GM12891 (cell line): ENCODE data around the gene LIMS2.

Experiments
- DNase-seq: peaks from one replicate; pipeline ENCODE4 v3.0.0; 2011; ENCODE audit warnings: low spot score; ENCODE audit not compliant: insufficient read length
- FAIRE-seq: peaks from 2 replicates; lab custom pipeline; 2011; peaks lifted over from hg19 to GRCh38; lab: Jason Lieb, UNC
- PAX5 ChIP-seq: IDR thresholded peaks from 2 replicates; pipeline ENCODE4 v1.6.1; 2011; ENCODE audit warnings: low read length, moderate library complexity, mild to moderate bottlenecking; ENCODE audit not compliant: insufficient read depth, severe bottlenecking
- POLR2A ChIP-seq: IDR thresholded peaks from 2 replicates; pipeline ENCODE4 v1.6.1; 2011; ENCODE audit warnings: low read depth, low read length, control low read depth
- POLR2AphosphoS5 ChIP-seq: IDR thresholded peaks from 2 replicates; pipeline ENCODE4 v1.6.1; 2011; ENCODE audit warnings: low read depth, low read length, control low read depth
- POU2F2 ChIP-seq: IDR thresholded peaks from 2 replicates; pipeline ENCODE4 v1.6.1; 2011; ENCODE audit warnings: low read depth, mild to moderate bottlenecking, control low read depth, low read length, moderate library complexity
- SPI1 ChIP-seq: IDR thresholded peaks from 2 replicates; pipeline ENCODE4 v1.6.1; 2011; ENCODE audit warnings: low read depth, low read length, control low read depth
- TAF1 ChIP-seq: IDR thresholded peaks from 2 replicates; pipeline ENCODE4 v1.6.1; 2011; ENCODE audit warnings: low read depth, low read length, control low read depth

LIMS2 gene

GRCh38 chr2:127624756-127625571 lies 50.4 kb downstream of the LIMS2 start:
- TF ChIP-seq POLR2AphosphoS5 (no peak), POU2F2 (no peak), PAX5 (no peak), SPI1 (no peak), TAF1 (no peak), POLR2A (no peak)
- no peak for DNase-seq
- FAIRE-seq, result no peak

GRCh38 chr2:127624320-127624755 lies 51.0 kb downstream of the LIMS2 start:
- TF ChIP-seq PAX5, result no peak
- no peak for TF ChIP-seq POLR2A
- TF ChIP-seq TAF1, result no peak
- TF ChIP-seq POU2F2, result no peak
- TF ChIP-seq POLR2AphosphoS5, result no peak
- TF ChIP-seq SPI1, result no peak
- FAIRE-seq (no peak), DNase-seq (no peak)

- no peak for DNase-seq
- TF ChIP-seq POLR2AphosphoS5, result no peak
- TF ChIP-seq SPI1, result no peak
- no peak for TF ChIP-seq PAX5
- no peak for TF ChIP-seq POU2F2
- TF ChIP-seq POLR2A, result no peak
- no peak for TF ChIP-seq TAF1
- FAIRE-seq, result no peak
Measured at GRCh38 chr2:127623388-127624319, 51.7 kb downstream of the LIMS2 start.

GRCh38 chr2:127622561-127623387 lies 52.6 kb downstream of the LIMS2 start:
- TF ChIP-seq POLR2A (no peak), SPI1 (no peak), POLR2AphosphoS5 (no peak), TAF1 (no peak), PAX5 (no peak)
- DNase-seq (peak; percentile 6), FAIRE-seq (no peak)

- FAIRE-seq, result no peak
- TF ChIP-seq TAF1 (no peak), PAX5 (no peak), SPI1 (no peak), POU2F2 (no peak), POLR2A (no peak), POLR2AphosphoS5 (no peak)
Measured at GRCh38 chr2:127621981-127622431, 53.3 kb downstream of the LIMS2 start.

GRCh38 chr2:127620866-127621265 lies 54.5 kb downstream of the LIMS2 start:
- DNase-seq (no peak), FAIRE-seq (no peak)
- TF ChIP-seq PAX5, result no peak
- TF ChIP-seq POLR2A, result no peak
- TF ChIP-seq SPI1, result no peak
- TF ChIP-seq POU2F2, result no peak
- no peak for TF ChIP-seq POLR2AphosphoS5
- no peak for TF ChIP-seq TAF1

More at GRCh38 chr2:127621981-127622431, 53.3 kb downstream of the LIMS2 start:
- DNase-seq, result no peak

GRCh38 chr2:127619877-127620705 lies 55.2 kb downstream of the LIMS2 start:
- DNase-seq (no peak), FAIRE-seq (peak; percentile 40)
- TF ChIP-seq SPI1, result no peak
- TF ChIP-seq POU2F2, result no peak
- no peak for TF ChIP-seq PAX5
- TF ChIP-seq POLR2AphosphoS5, result no peak
- TF ChIP-seq TAF1, result no peak
- no peak for TF ChIP-seq POLR2A

- FAIRE-seq (no peak), DNase-seq (no peak)
- no peak for TF ChIP-seq POLR2A
- TF ChIP-seq PAX5, result no peak
- TF ChIP-seq TAF1, result no peak
- TF ChIP-seq SPI1, result no peak
- TF ChIP-seq POU2F2, result no peak
- no peak for TF ChIP-seq POLR2AphosphoS5
Measured at GRCh38 chr2:127619203-127619590, 56.1 kb downstream of the LIMS2 start.
